H9 (cell line): ENCODE data around the gene ZNF746. TPM values are rescaled to one million over a fixed set of nuclear protein-coding genes. Genes with fewer than 3 reads are reported as not detected.
A peak's percentile ranks its signal among the peaks of the same experiment; 100 is the strongest.

ENCODE experiments used
- DNase-seq: peaks from one replicate; pipeline ENCODE4 v3.0.0-alpha.2; 2017
- H2AFZ ChIP-seq: one replicate; pipeline ENCODE4 v1.6.1; 2013; ENCODE audit warnings: mild to moderate bottlenecking, low read length, control low read depth, moderate library complexity
- H2AK5ac ChIP-seq: 2 replicates; pipeline ENCODE4 v1.6.1; 2013; ENCODE audit warnings: low read length, control low read depth, mixed read lengths; ENCODE audit not compliant: insufficient read length
- H2BK120ac ChIP-seq: one replicate; pipeline ENCODE4 v1.6.1; 2013; ENCODE audit warnings: low read depth, mild to moderate bottlenecking, low read length, control low read depth, inconsistent platforms; ENCODE audit not compliant: poor library complexity, severe bottlenecking
- H2BK12ac ChIP-seq: 2 replicates; pipeline ENCODE4 v1.6.1; 2013; ENCODE audit warnings: low read length, control low read depth, mixed read lengths, low read depth; ENCODE audit not compliant: insufficient read length
- H2BK15ac ChIP-seq: 2 replicates; pipeline ENCODE4 v1.6.1; 2013; ENCODE audit warnings: low read depth, low read length, control low read depth
- H2BK20ac ChIP-seq: one replicate; pipeline ENCODE4 v1.6.1; 2013; ENCODE audit warnings: low read depth, mild to moderate bottlenecking, low read length, control low read depth, inconsistent platforms; ENCODE audit not compliant: poor library complexity, severe bottlenecking
- H2BK5ac ChIP-seq: 2 replicates; pipeline ENCODE4 v1.6.1; 2013; ENCODE audit warnings: low read length, control low read depth, mixed read lengths; ENCODE audit not compliant: insufficient read length
- H3K14ac ChIP-seq: 2 replicates; pipeline ENCODE4 v1.6.1; 2013; ENCODE audit warnings: low read length, control low read depth; ENCODE audit not compliant: insufficient read depth
- H3K18ac ChIP-seq: 2 replicates; pipeline ENCODE4 v1.6.1; 2013; ENCODE audit warnings: low read depth, mild to moderate bottlenecking, mixed read lengths, low read length, control low read depth; ENCODE audit not compliant: insufficient read length
- H3K23ac ChIP-seq: 2 replicates; pipeline ENCODE4 v1.6.1; 2013; ENCODE audit warnings: low read length, control low read depth, mixed read lengths, low read depth; ENCODE audit not compliant: insufficient read length
- H3K23me2 ChIP-seq: 2 replicates; pipeline ENCODE4 v1.6.1; 2013; ENCODE audit warnings: low read depth, mild to moderate bottlenecking, mixed read lengths, low read length, control low read depth; ENCODE audit not compliant: insufficient read length, poor library complexity, severe bottlenecking
- H3K27ac ChIP-seq: 2 replicates; pipeline ENCODE4 v1.5.1; 2013; ENCODE audit warnings: low read length, control low read depth, mixed read lengths, low read depth; ENCODE audit not compliant: insufficient read length
- H3K27me3 ChIP-seq: 2 replicates; pipeline ENCODE4 v1.6.1; 2013; ENCODE audit warnings: low read length, control low read depth, inconsistent platforms; ENCODE audit not compliant: insufficient read depth
- H3K4ac ChIP-seq: 2 replicates; pipeline ENCODE4 v1.6.1; 2013; ENCODE audit warnings: low read depth, mild to moderate bottlenecking, control low read depth, inconsistent platforms, low read length, moderate library complexity
- H3K4me1 ChIP-seq: 2 replicates; pipeline ENCODE4 v1.6.1; 2013; ENCODE audit warnings: low read length, control low read depth, inconsistent platforms; ENCODE audit not compliant: insufficient read depth
- H3K4me2 ChIP-seq: 2 replicates; pipeline ENCODE4 v1.6.1; 2013; ENCODE audit warnings: low read length, control low read depth, mixed read lengths; ENCODE audit not compliant: insufficient read length, insufficient read depth
- H3K56ac ChIP-seq: 2 replicates; pipeline ENCODE4 v1.6.1; 2013; ENCODE audit warnings: low read depth, mild to moderate bottlenecking, mixed read lengths, low read length, control low read depth; ENCODE audit not compliant: insufficient read length
- H3K79me1 ChIP-seq: 2 replicates; pipeline ENCODE4 v1.6.1; 2013; ENCODE audit warnings: low read depth, mild to moderate bottlenecking, moderate library complexity, low read length, control low read depth, inconsistent platforms; ENCODE audit not compliant: insufficient read depth, poor library complexity, severe bottlenecking
- H3K79me2 ChIP-seq: 2 replicates; pipeline ENCODE4 v1.6.1; 2013; ENCODE audit warnings: low read length, control low read depth, inconsistent platforms; ENCODE audit not compliant: insufficient read depth
- H3K9ac ChIP-seq: 2 replicates; pipeline ENCODE4 v1.6.1; 2013; ENCODE audit warnings: low read length, control low read depth, mixed read lengths; ENCODE audit not compliant: insufficient read length; ENCODE audit errors: extremely low read depth
- H3K9me3 ChIP-seq: one replicate; pipeline ENCODE4 v1.6.1; 2013; ENCODE audit warnings: low read depth, low read length, inconsistent platforms; ENCODE audit not compliant: control insufficient read depth
- H3T11ph ChIP-seq: one replicate; pipeline ENCODE4 v1.6.1; 2013; ENCODE audit warnings: mild to moderate bottlenecking, low read length, control low read depth, inconsistent platforms
- H4K20me1 ChIP-seq: one replicate; pipeline ENCODE4 v1.6.1; 2013; ENCODE audit not compliant: control insufficient read depth, insufficient read length, insufficient read depth
- H4K5ac ChIP-seq: 2 replicates; pipeline ENCODE4 v1.6.1; 2013; ENCODE audit warnings: low read depth, mild to moderate bottlenecking, mixed read lengths, low read length, control low read depth; ENCODE audit not compliant: insufficient read length
- H4K8ac ChIP-seq: replicated peaks from 2 replicates; pipeline ENCODE4 v1.6.1; 2013; ENCODE audit warnings: low read length, control low read depth, mixed read lengths, low read depth; ENCODE audit not compliant: insufficient read length
- H4K91ac ChIP-seq: 2 replicates; pipeline ENCODE4 v1.6.1; 2013; ENCODE audit warnings: low read depth, mild to moderate bottlenecking, moderate library complexity, mixed read lengths, low read length, control low read depth; ENCODE audit not compliant: insufficient read length
- H3K27ac Mint-ChIP-seq, 3 experiments: 2 replicates in 2 of 3; 3 replicates in 1 of 3; pipeline ENCODE4 v1.8.0; 2020 to 2021; ENCODE audit warnings: mixed read lengths in 3 of 3, mild to moderate bottlenecking in 1 of 3, moderate library complexity in 1 of 3
- H3K27me3 Mint-ChIP-seq: 2 replicates; pipeline ENCODE4 v1.8.0; 2021; ENCODE audit warnings: low read depth, mild to moderate bottlenecking, moderate library complexity, mixed read lengths
- H3K36me3 Mint-ChIP-seq, 3 experiments: 2 replicates in 2 of 3; 3 replicates in 1 of 3; pipeline ENCODE4 v1.8.0; 2020 to 2021; ENCODE audit warnings: low read depth in 3 of 3, mixed read lengths in 3 of 3; ENCODE audit not compliant: insufficient read depth in 1 of 3
- H3K4me1 Mint-ChIP-seq, 2 experiments: 2 replicates each; pipeline ENCODE4 v1.8.0; 2020; ENCODE audit warnings: mixed read lengths in 2 of 2
- H3K4me3 Mint-ChIP-seq, 2 experiments: 2 replicates in 1 of 2; 3 replicates in 1 of 2; pipeline ENCODE4 v1.8.0; 2020 to 2021; ENCODE audit warnings: mild to moderate bottlenecking in 2 of 2, mixed read lengths in 2 of 2, moderate library complexity in 1 of 2
- H3K9me3 Mint-ChIP-seq, 2 experiments: 2 replicates in 1 of 2; 3 replicates in 1 of 2; pipeline ENCODE4 v1.8.0; 2020; ENCODE audit warnings: mild to moderate bottlenecking in 2 of 2, mixed read lengths in 2 of 2, moderate library complexity in 1 of 2
- WGBS: extraction: QIAGEN DNeasy Blood & Tissue Kit; methylation state at CpG from one replicate; pipeline ENCODE4 v1.1.7; 2013; ENCODE audit warnings: missing lambda C conversion rate, low lambda C conversion rate, mixed read lengths; ENCODE audit not compliant: insufficient read length; ENCODE audit errors: extremely low coverage; 5-methylcytosine and 5-hydroxymethylcytosine counted together
- long read RNA-seq: library from polyadenylated mRNA; unstranded; transcript quantifications from one replicate; pipeline ENCODE4 v2.0.0, GENCODE V29; 2020
- total RNA-seq: library from RNA; stranded (reverse); gene quantifications from 2 replicates; pipeline ENCODE4 v1.2.1, GENCODE V29; 2021
- TF ChIP-seq, protein P1 (sequence below): fragments of 200-600 bp; sonication (generic); conservative IDR thresholded peaks from 3 replicates; pipeline ENCODE4 v1.8.0; 2021; ENCODE audit warnings: antibody characterized with exemption, mild to moderate bottlenecking

The ZNF746 gene
- 25.6 and 26.7 TPM in 2 replicates for total RNA-seq
- long read RNA-seq, partial matches to known transcripts, result 0 of 5 reads
- long read RNA-seq, other reads (novel, unspliced or antisense), result 5 of 5 reads

DNA sequence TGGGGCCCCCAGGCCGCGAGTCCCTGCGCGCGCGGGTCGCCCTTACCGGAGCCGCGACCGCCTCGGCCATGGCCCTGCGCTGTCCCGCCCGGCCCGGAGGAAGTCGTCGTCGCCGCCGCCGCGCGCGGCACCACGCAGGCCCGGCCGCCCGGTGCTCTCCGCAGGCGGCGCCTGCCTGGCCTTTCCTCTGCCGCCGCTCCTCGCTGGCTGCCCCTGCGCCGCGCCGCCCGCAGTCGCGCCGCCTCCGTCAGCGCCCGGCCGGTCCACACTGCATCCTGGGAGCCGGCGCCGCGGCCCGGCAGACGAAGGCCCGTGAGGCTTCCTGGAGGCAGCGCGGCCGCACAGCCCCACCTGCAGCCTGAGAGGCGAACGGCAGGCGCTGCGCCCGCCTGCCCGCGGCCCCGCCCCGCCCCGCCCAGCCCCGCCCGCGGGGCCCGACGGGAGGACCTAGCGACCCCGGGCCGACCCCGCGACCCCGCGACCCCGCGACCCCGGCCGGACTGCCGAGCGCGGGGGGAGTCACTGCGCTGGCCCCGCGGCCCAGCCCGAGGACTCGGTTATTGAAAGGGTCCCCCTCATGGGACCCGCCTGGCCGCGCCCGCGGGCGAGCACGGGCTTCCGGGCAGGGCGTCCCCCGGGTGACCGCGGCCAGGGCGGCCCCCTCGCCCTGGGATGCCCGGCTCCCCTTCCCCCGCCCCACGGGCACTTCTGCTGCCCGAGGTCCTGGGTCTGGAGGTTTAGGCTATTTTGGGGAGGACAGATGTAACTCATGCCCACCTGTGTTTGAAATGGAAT lies at the start of gene ZNF746:
Gene ZNF746, minus strand, starts transcription at position 343 of the 795 bp plus-strand sequence. Its CDS starts 273 bp downstream, at position 70.
- H4K5ac ChIP-seq, result no peak within 1 kb of the TSS
- H3K56ac ChIP-seq, result no peak within 1 kb of the TSS
- peak; percentile 82 for DNase-seq
- no CpG with 5 or more reads among the region's 109 CpGs for WGBS
- no peak within 1 kb of the TSS for H3K23ac ChIP-seq
- H3K79me2 ChIP-seq, result peaks cover 4% of the 10 kb centered on the region; the same call in 1 of the 2 replicates
- H3K18ac ChIP-seq, result no peak within 1 kb of the TSS
- peak within 1 kb of the TSS; percentile 85 for H3K4me2 ChIP-seq
- H3K4ac ChIP-seq, result no peak within 1 kb of the TSS
- H3K36me3 Mint-ChIP-seq, result peaks cover 16 to 19% (median 16%) of the 10 kb centered on the region in 3 experiments
- H3K4me1 Mint-ChIP-seq, result peaks cover 10 to 14% of the 10 kb centered on the region in 2 experiments
- no peak within 1 kb of the TSS for H2AFZ ChIP-seq
- no peak within 1 kb of the TSS for H3K14ac ChIP-seq
- no peak within 1 kb of the TSS for H2BK5ac ChIP-seq
- H2BK12ac ChIP-seq, result no peak within 1 kb of the TSS
- H3K23me2 ChIP-seq, result peaks cover 7% of the 10 kb centered on the region
- no peak within 1 kb of the TSS for H4K8ac ChIP-seq
- TF ChIP-seq, protein P1, sequence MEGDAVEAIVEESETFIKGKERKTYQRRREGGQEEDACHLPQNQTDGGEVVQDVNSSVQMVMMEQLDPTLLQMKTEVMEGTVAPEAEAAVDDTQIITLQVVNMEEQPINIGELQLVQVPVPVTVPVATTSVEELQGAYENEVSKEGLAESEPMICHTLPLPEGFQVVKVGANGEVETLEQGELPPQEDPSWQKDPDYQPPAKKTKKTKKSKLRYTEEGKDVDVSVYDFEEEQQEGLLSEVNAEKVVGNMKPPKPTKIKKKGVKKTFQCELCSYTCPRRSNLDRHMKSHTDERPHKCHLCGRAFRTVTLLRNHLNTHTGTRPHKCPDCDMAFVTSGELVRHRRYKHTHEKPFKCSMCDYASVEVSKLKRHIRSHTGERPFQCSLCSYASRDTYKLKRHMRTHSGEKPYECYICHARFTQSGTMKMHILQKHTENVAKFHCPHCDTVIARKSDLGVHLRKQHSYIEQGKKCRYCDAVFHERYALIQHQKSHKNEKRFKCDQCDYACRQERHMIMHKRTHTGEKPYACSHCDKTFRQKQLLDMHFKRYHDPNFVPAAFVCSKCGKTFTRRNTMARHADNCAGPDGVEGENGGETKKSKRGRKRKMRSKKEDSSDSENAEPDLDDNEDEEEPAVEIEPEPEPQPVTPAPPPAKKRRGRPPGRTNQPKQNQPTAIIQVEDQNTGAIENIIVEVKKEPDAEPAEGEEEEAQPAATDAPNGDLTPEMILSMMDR, result peak; percentile 61; the same call in 2 of the 3 replicates
- H4K20me1 ChIP-seq, result no peaks in the 10 kb centered on the region
- H2BK15ac ChIP-seq, result no peak within 1 kb of the TSS; the same call in 1 of the 2 replicates
- H3K9me3 Mint-ChIP-seq, result no peaks in the 10 kb centered on the region; a peak in 2 of 5 replicates
- H2AK5ac ChIP-seq, result no peak within 1 kb of the TSS
- H3T11ph ChIP-seq, result no peak within 1 kb of the TSS
- H3K4me3 Mint-ChIP-seq, result peak within 1 kb of the TSS; percentile 91 to 95
- no peaks in the 10 kb centered on the region; the same call in 1 of the 2 replicates for H3K4me1 ChIP-seq
- H3K27ac ChIP-seq, result no peak within 1 kb of the TSS
- peaks cover 2% of the 10 kb centered on the region for H3K79me1 ChIP-seq
- no peak within 1 kb of the TSS for H2BK20ac ChIP-seq
- H3K9me3 ChIP-seq, result no peaks in the 10 kb centered on the region
- peaks cover 41% of the 10 kb centered on the region for H3K27me3 Mint-ChIP-seq
- no peak within 1 kb of the TSS for H2BK120ac ChIP-seq
- H4K91ac ChIP-seq, result no peak within 1 kb of the TSS
- H3K27ac Mint-ChIP-seq, result peak within 1 kb of the TSS; percentile 72 to 85 (median 79); a peak in 3 of 7 replicates
- H3K9ac ChIP-seq, result peak within 1 kb of the TSS; percentile 79
- peaks cover 4% of the 10 kb centered on the region; the same call in 1 of the 2 replicates for H3K27me3 ChIP-seq
